Measurements from ENCODE around the gene PVALEF.
"Not testable (repeated sequence)": the region's sequence is repeated elsewhere in the genome, so short reads cannot be mapped to it uniquely, and the experiment has no call there.

Gene PVALEF

GRCh38 chr17:81139428-81139827 is 25.9 kb upstream of the PVALEF start:
- Histone ChIP-seq H3K9me3 (ENCODE audit: insufficient read depth, low read depth, low read length) (peaks cover 3% of the 10 kb centered on the region; the same call in 1 of the 2 replicates), H3K27ac (ENCODE audit: low read length) (no peak overlapping the region), H3K4me1 (ENCODE audit: insufficient read depth, low read length) (no peaks in the 10 kb centered on the region), H3K36me3 (ENCODE audit: insufficient read depth, low read depth, low read length) (no peaks in the 10 kb centered on the region), H3K9ac (ENCODE audit: low read depth, low read length) (no peak overlapping the region), H3K27me3 (ENCODE audit: insufficient read depth, low read length) (no peaks in the 10 kb centered on the region), H3K4me3 (ENCODE audit: low read length) (no peak overlapping the region)

- no peaks in the 10 kb centered on the region for H3K27me3 ChIP-seq (ENCODE audit: insufficient read depth, low read length)
- no peaks in the 10 kb centered on the region for H3K36me3 ChIP-seq (ENCODE audit: insufficient read depth, low read depth, low read length)
- no peak overlapping the region for H3K9ac ChIP-seq (ENCODE audit: low read depth, low read length)
- no peak overlapping the region for H3K27ac ChIP-seq (ENCODE audit: low read length)
- no peak overlapping the region for H3K4me3 ChIP-seq (ENCODE audit: low read length)
- no peaks in the 10 kb centered on the region for H3K4me1 ChIP-seq (ENCODE audit: insufficient read depth, low read length)
- peaks cover 3% of the 10 kb centered on the region; the same call in 1 of the 2 replicates for H3K9me3 ChIP-seq (ENCODE audit: insufficient read depth, low read depth, low read length)
Measured at GRCh38 chr17:81140018-81140417, 25.3 kb upstream of the PVALEF start.

GRCh38 chr17:81140695-81141094 is 24.6 kb upstream of the PVALEF start:
- no peak overlapping the region for H3K27ac ChIP-seq (ENCODE audit: low read length)
- H3K9ac ChIP-seq (ENCODE audit: low read depth, low read length) = no peak overlapping the region
- no peaks in the 10 kb centered on the region for H3K27me3 ChIP-seq (ENCODE audit: insufficient read depth, low read length)
- H3K36me3 ChIP-seq (ENCODE audit: insufficient read depth, low read depth, low read length) = no peaks in the 10 kb centered on the region
- H3K4me3 ChIP-seq (ENCODE audit: low read length) = no peak overlapping the region
- H3K4me1 ChIP-seq (ENCODE audit: insufficient read depth, low read length) = no peaks in the 10 kb centered on the region
- H3K9me3 ChIP-seq (ENCODE audit: insufficient read depth, low read depth, low read length) = peaks cover 3% of the 10 kb centered on the region; the same call in 1 of the 2 replicates

GRCh38 chr17:81142301-81143199 is 22.8 kb upstream of the PVALEF start:
- no peak overlapping the region for H3K27ac ChIP-seq (ENCODE audit: low read length)
- no peaks in the 10 kb centered on the region for H3K36me3 ChIP-seq (ENCODE audit: insufficient read depth, low read depth, low read length)
- H3K4me1 ChIP-seq (ENCODE audit: insufficient read depth, low read length) = no peaks in the 10 kb centered on the region
- H3K27me3 ChIP-seq (ENCODE audit: insufficient read depth, low read length) = no peaks in the 10 kb centered on the region
- H3K9ac ChIP-seq (ENCODE audit: low read depth, low read length) = no peak overlapping the region
- no peak overlapping the region for H3K4me3 ChIP-seq (ENCODE audit: low read length)
- peaks cover 3% of the 10 kb centered on the region; the same call in 1 of the 2 replicates for H3K9me3 ChIP-seq (ENCODE audit: insufficient read depth, low read depth, low read length)

- H3K27me3 ChIP-seq (ENCODE audit: insufficient read depth, low read length) = no peaks in the 10 kb centered on the region
- H3K4me3 ChIP-seq (ENCODE audit: low read length) = no peak overlapping the region
- peaks cover 2% of the 10 kb centered on the region; the same call in 1 of the 2 replicates for H3K9me3 ChIP-seq (ENCODE audit: insufficient read depth, low read depth, low read length)
- H3K9ac ChIP-seq (ENCODE audit: low read depth, low read length) = no peak overlapping the region
- H3K4me1 ChIP-seq (ENCODE audit: insufficient read depth, low read length) = no peaks in the 10 kb centered on the region
- H3K36me3 ChIP-seq (ENCODE audit: insufficient read depth, low read depth, low read length) = no peaks in the 10 kb centered on the region
- no peak overlapping the region for H3K27ac ChIP-seq (ENCODE audit: low read length)
Measured at GRCh38 chr17:81143200-81143527, 22.1 kb upstream of the PVALEF start.

- Histone ChIP-seq H3K9ac (ENCODE audit: low read depth, low read length) (no peak overlapping the region), H3K27ac (ENCODE audit: low read length) (no peak overlapping the region), H3K27me3 (ENCODE audit: insufficient read depth, low read length) (no peaks in the 10 kb centered on the region), H3K4me3 (ENCODE audit: low read length) (no peak overlapping the region), H3K9me3 (ENCODE audit: insufficient read depth, low read depth, low read length) (no peaks in the 10 kb centered on the region), H3K4me1 (ENCODE audit: insufficient read depth, low read length) (no peaks in the 10 kb centered on the region), H3K36me3 (ENCODE audit: insufficient read depth, low read depth, low read length) (no peaks in the 10 kb centered on the region)
Measured at GRCh38 chr17:81143717-81144422, 21.4 kb upstream of the PVALEF start.

- Histone ChIP-seq H3K36me3 (ENCODE audit: insufficient read depth, low read depth, low read length) (no peaks in the 10 kb centered on the region), H3K9me3 (ENCODE audit: insufficient read depth, low read depth, low read length) (no peaks in the 10 kb centered on the region), H3K4me3 (ENCODE audit: low read length) (no peak overlapping the region), H3K4me1 (ENCODE audit: insufficient read depth, low read length) (no peaks in the 10 kb centered on the region), H3K27ac (ENCODE audit: low read length) (no peak overlapping the region), H3K27me3 (ENCODE audit: insufficient read depth, low read length) (no peaks in the 10 kb centered on the region), H3K9ac (ENCODE audit: low read depth, low read length) (no peak overlapping the region)
Measured at GRCh38 chr17:81144423-81144781, 20.9 kb upstream of the PVALEF start.

- not testable (repeated sequence) for H3K9ac ChIP-seq (ENCODE audit: low read depth, low read length); H3K36me3 ChIP-seq (ENCODE audit: insufficient read depth, low read depth, low read length); H3K27ac ChIP-seq (ENCODE audit: low read length); H3K27me3 ChIP-seq (ENCODE audit: insufficient read depth, low read length); H3K9me3 ChIP-seq (ENCODE audit: insufficient read depth, low read depth, low read length); H3K4me1 ChIP-seq (ENCODE audit: insufficient read depth, low read length); H3K4me3 ChIP-seq (ENCODE audit: low read length)
Measured at GRCh38 chr17:81146208-81146607, 19.1 kb upstream of the PVALEF start.

GRCh38 chr17:81147701-81148100 is 17.6 kb upstream of the PVALEF start:
- H3K4me1 ChIP-seq (ENCODE audit: insufficient read depth, low read length) = no peaks in the 10 kb centered on the region
- no peak overlapping the region for H3K4me3 ChIP-seq (ENCODE audit: low read length)
- no peaks in the 10 kb centered on the region for H3K9me3 ChIP-seq (ENCODE audit: insufficient read depth, low read depth, low read length)
- no peak overlapping the region for H3K9ac ChIP-seq (ENCODE audit: low read depth, low read length)
- H3K36me3 ChIP-seq (ENCODE audit: insufficient read depth, low read depth, low read length) = no peaks in the 10 kb centered on the region
- H3K27ac ChIP-seq (ENCODE audit: low read length) = no peak overlapping the region
- no peaks in the 10 kb centered on the region for H3K27me3 ChIP-seq (ENCODE audit: insufficient read depth, low read length)

GRCh38 chr17:81148571-81148970 is 16.7 kb upstream of the PVALEF start:
- H3K9me3 ChIP-seq (ENCODE audit: insufficient read depth, low read depth, low read length) = no peaks in the 10 kb centered on the region
- no peaks in the 10 kb centered on the region for H3K4me1 ChIP-seq (ENCODE audit: insufficient read depth, low read length)
- no peak overlapping the region for H3K9ac ChIP-seq (ENCODE audit: low read depth, low read length)
- no peaks in the 10 kb centered on the region for H3K27me3 ChIP-seq (ENCODE audit: insufficient read depth, low read length)
- H3K27ac ChIP-seq (ENCODE audit: low read length) = no peak overlapping the region
- no peak overlapping the region for H3K4me3 ChIP-seq (ENCODE audit: low read length)
- no peaks in the 10 kb centered on the region for H3K36me3 ChIP-seq (ENCODE audit: insufficient read depth, low read depth, low read length)

GRCh38 chr17:81148986-81149533 is 16.2 kb upstream of the PVALEF start:
- H3K36me3 ChIP-seq (ENCODE audit: insufficient read depth, low read depth, low read length) = no peaks in the 10 kb centered on the region
- H3K9ac ChIP-seq (ENCODE audit: low read depth, low read length) = no peak overlapping the region
- no peaks in the 10 kb centered on the region for H3K9me3 ChIP-seq (ENCODE audit: insufficient read depth, low read depth, low read length)
- no peak overlapping the region for H3K4me3 ChIP-seq (ENCODE audit: low read length)
- H3K27me3 ChIP-seq (ENCODE audit: insufficient read depth, low read length) = no peaks in the 10 kb centered on the region
- H3K4me1 ChIP-seq (ENCODE audit: insufficient read depth, low read length) = no peaks in the 10 kb centered on the region
- no peak overlapping the region for H3K27ac ChIP-seq (ENCODE audit: low read length)
